GM23338 (cell line): ENCODE data around the gene PAX9.

Source experiments
- CREB1 ChIP-seq: fragments of 250-450 bp; sonication (Bioruptor Pico); IDR thresholded peaks from 2 replicates; pipeline ENCODE4 v1.5.0; 2020; ENCODE audit warnings: low read depth, mild to moderate bottlenecking, moderate library complexity
- EZH2 ChIP-seq: fragments of 200-600 bp; sonication (generic); IDR thresholded peaks from one replicate; pipeline ENCODE4 v1.8.0; 2017; ENCODE audit warnings: antibody characterized with exemption, mild to moderate bottlenecking, low read depth; ENCODE audit not compliant: unreplicated experiment
- EZH2phosphoT487 ChIP-seq: fragments of 200-600 bp; sonication (generic); IDR thresholded peaks from one replicate; pipeline ENCODE4 v1.8.1; 2018; ENCODE audit warnings: antibody characterized with exemption; ENCODE audit not compliant: unreplicated experiment
- JUNB ChIP-seq: IDR thresholded peaks from one replicate; pipeline ENCODE4 v1.6.1; 2016; ENCODE audit warnings: antibody characterized with exemption; ENCODE audit not compliant: unreplicated experiment
- NANOG ChIP-seq: IDR thresholded peaks from 2 replicates; pipeline ENCODE4 v1.6.1; 2016; ENCODE audit warnings: antibody characterized with exemption, borderline replicate concordance
- POLR2AphosphoS5 ChIP-seq: IDR thresholded peaks from 2 replicates; pipeline ENCODE4 v1.6.1; 2016; ENCODE audit warnings: antibody characterized with exemption, low read depth
- STAT1 ChIP-seq: IDR thresholded peaks from one replicate; pipeline ENCODE4 v1.6.1; 2016; ENCODE audit warnings: antibody characterized with exemption; ENCODE audit not compliant: unreplicated experiment
- ZNF114 ChIP-seq: fragments of 250-450 bp; sonication (Bioruptor Pico); IDR thresholded peaks from 2 replicates; pipeline ENCODE4 v1.5.0; 2020; ENCODE audit warnings: mild to moderate bottlenecking, moderate library complexity
- ZNF331 ChIP-seq: fragments of 250-450 bp; sonication (Bioruptor Pico); IDR thresholded peaks from 2 replicates; pipeline ENCODE4 v1.5.0; 2020; ENCODE audit warnings: low read depth, mild to moderate bottlenecking, moderate library complexity
- TF ChIP-seq, protein P1 (sequence below), 2 experiments: fragments of 200-600 bp in 1 of 2; sonication (generic) in 1 of 2; conservative IDR thresholded peaks; 2 replicates each; pipeline versions ENCODE4 v1.5.1 to v1.6.1; 2016 to 2017; ENCODE audit warnings: antibody characterized with exemption in 2 of 2, low read depth in 2 of 2, mild to moderate bottlenecking in 2 of 2, moderate library complexity in 1 of 2
- TF ChIP-seq, protein P2 (sequence below): IDR thresholded peaks from one replicate; pipeline ENCODE4 v1.6.1; 2018; ENCODE audit warnings: antibody characterized with exemption; ENCODE audit not compliant: unreplicated experiment
- TF ChIP-seq, protein P3 (sequence below): fragments of 250-450 bp; sonication (Bioruptor Pico); IDR thresholded peaks from 2 replicates; pipeline ENCODE4 v1.5.0; 2020; ENCODE audit warnings: mild to moderate bottlenecking, moderate library complexity
- TF ChIP-seq, protein P4 (sequence below): IDR thresholded peaks from 2 replicates; pipeline ENCODE4 v1.6.1; 2016; ENCODE audit warnings: antibody characterized with exemption

DNA sequence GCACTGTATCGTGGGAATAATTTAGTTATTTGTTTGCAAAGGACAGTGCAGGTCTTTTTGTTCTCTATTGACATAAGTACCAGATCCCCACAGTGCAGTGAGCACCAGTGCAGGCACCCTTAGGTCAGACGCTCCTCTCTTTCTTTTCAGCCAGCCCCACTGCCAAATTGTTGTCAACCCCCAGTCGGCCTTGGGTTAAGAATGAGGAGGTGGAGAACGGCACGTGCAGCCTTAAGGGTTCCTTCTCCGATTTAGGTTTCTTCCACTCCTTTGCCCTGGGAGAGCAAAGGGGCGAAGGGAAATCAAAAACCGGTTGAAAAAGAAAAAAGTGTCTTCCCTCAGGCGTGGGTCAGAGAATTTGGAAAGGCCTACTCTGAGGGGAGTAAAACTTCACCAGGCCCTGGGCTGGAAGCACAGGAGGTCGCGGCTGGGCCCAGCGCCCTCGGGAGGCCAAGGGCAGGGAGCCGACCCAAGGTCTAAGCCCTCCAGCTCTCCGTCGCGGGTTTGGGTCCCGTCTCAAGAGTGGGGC is 4.3 kb downstream of the PAX9 start:
- TF ChIP-seq, protein P1, sequence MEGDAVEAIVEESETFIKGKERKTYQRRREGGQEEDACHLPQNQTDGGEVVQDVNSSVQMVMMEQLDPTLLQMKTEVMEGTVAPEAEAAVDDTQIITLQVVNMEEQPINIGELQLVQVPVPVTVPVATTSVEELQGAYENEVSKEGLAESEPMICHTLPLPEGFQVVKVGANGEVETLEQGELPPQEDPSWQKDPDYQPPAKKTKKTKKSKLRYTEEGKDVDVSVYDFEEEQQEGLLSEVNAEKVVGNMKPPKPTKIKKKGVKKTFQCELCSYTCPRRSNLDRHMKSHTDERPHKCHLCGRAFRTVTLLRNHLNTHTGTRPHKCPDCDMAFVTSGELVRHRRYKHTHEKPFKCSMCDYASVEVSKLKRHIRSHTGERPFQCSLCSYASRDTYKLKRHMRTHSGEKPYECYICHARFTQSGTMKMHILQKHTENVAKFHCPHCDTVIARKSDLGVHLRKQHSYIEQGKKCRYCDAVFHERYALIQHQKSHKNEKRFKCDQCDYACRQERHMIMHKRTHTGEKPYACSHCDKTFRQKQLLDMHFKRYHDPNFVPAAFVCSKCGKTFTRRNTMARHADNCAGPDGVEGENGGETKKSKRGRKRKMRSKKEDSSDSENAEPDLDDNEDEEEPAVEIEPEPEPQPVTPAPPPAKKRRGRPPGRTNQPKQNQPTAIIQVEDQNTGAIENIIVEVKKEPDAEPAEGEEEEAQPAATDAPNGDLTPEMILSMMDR (conservative IDR thresholded peaks at IDR 0.05; ENCODE audit: low read depth in 2 of 2), result no peak; a peak in 1 of 4 replicates
- TF ChIP-seq POLR2AphosphoS5 (no peak), EZH2 (peak; percentile 81), STAT1 (no peak), JUNB (no peak), ZNF114 (CRISPR knock-in tag) (no peak), EZH2phosphoT487 (no peak), CREB1 (CRISPR knock-in tag) (no peak), ZNF331 (CRISPR knock-in tag) (no peak), NANOG (no peak)
- TF ChIP-seq, protein P2, sequence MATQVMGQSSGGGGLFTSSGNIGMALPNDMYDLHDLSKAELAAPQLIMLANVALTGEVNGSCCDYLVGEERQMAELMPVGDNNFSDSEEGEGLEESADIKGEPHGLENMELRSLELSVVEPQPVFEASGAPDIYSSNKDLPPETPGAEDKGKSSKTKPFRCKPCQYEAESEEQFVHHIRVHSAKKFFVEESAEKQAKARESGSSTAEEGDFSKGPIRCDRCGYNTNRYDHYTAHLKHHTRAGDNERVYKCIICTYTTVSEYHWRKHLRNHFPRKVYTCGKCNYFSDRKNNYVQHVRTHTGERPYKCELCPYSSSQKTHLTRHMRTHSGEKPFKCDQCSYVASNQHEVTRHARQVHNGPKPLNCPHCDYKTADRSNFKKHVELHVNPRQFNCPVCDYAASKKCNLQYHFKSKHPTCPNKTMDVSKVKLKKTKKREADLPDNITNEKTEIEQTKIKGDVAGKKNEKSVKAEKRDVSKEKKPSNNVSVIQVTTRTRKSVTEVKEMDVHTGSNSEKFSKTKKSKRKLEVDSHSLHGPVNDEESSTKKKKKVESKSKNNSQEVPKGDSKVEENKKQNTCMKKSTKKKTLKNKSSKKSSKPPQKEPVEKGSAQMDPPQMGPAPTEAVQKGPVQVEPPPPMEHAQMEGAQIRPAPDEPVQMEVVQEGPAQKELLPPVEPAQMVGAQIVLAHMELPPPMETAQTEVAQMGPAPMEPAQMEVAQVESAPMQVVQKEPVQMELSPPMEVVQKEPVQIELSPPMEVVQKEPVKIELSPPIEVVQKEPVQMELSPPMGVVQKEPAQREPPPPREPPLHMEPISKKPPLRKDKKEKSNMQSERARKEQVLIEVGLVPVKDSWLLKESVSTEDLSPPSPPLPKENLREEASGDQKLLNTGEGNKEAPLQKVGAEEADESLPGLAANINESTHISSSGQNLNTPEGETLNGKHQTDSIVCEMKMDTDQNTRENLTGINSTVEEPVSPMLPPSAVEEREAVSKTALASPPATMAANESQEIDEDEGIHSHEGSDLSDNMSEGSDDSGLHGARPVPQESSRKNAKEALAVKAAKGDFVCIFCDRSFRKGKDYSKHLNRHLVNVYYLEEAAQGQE, result no peak
- TF ChIP-seq, protein P3, sequence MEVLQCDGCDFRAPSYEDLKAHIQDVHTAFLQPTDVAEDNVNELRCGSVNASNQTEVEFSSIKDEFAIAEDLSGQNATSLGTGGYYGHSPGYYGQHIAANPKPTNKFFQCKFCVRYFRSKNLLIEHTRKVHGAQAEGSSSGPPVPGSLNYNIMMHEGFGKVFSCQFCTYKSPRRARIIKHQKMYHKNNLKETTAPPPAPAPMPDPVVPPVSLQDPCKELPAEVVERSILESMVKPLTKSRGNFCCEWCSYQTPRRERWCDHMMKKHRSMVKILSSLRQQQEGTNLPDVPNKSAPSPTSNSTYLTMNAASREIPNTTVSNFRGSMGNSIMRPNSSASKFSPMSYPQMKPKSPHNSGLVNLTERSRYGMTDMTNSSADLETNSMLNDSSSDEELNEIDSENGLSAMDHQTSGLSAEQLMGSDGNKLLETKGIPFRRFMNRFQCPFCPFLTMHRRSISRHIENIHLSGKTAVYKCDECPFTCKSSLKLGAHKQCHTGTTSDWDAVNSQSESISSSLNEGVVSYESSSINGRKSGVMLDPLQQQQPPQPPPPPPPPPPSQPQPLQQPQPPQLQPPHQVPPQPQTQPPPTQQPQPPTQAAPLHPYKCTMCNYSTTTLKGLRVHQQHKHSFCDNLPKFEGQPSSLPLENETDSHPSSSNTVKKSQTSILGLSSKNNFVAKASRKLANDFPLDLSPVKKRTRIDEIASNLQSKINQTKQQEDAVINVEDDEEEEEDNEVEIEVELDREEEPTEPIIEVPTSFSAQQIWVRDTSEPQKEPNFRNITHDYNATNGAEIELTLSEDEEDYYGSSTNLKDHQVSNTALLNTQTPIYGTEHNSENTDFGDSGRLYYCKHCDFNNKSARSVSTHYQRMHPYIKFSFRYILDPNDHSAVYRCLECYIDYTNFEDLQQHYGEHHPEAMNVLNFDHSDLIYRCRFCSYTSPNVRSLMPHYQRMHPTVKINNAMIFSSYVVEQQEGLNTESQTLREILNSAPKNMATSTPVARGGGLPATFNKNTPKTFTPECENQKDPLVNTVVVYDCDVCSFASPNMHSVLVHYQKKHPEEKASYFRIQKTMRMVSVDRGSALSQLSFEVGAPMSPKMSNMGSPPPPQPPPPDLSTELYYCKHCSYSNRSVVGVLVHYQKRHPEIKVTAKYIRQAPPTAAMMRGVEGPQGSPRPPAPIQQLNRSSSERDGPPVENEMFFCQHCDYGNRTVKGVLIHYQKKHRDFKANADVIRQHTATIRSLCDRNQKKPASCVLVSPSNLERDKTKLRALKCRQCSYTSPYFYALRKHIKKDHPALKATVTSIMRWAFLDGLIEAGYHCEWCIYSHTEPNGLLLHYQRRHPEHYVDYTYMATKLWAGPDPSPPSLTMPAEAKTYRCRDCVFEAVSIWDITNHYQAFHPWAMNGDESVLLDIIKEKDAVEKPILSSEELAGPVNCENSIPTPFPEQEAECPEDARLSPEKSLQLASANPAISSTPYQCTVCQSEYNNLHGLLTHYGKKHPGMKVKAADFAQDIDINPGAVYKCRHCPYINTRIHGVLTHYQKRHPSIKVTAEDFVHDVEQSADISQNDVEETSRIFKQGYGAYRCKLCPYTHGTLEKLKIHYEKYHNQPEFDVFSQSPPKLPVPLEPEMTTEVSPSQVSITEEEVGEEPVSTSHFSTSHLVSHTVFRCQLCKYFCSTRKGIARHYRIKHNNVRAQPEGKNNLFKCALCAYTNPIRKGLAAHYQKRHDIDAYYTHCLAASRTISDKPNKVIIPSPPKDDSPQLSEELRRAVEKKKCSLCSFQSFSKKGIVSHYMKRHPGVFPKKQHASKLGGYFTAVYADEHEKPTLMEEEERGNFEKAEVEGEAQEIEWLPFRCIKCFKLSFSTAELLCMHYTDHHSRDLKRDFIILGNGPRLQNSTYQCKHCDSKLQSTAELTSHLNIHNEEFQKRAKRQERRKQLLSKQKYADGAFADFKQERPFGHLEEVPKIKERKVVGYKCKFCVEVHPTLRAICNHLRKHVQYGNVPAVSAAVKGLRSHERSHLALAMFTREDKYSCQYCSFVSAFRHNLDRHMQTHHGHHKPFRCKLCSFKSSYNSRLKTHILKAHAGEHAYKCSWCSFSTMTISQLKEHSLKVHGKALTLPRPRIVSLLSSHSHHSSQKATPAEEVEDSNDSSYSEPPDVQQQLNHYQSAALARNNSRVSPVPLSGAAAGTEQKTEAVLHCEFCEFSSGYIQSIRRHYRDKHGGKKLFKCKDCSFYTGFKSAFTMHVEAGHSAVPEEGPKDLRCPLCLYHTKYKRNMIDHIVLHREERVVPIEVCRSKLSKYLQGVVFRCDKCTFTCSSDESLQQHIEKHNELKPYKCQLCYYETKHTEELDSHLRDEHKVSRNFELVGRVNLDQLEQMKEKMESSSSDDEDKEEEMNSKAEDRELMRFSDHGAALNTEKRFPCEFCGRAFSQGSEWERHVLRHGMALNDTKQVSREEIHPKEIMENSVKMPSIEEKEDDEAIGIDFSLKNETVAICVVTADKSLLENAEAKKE (CRISPR knock-in tag), result no peak
- TF ChIP-seq, protein P4, sequence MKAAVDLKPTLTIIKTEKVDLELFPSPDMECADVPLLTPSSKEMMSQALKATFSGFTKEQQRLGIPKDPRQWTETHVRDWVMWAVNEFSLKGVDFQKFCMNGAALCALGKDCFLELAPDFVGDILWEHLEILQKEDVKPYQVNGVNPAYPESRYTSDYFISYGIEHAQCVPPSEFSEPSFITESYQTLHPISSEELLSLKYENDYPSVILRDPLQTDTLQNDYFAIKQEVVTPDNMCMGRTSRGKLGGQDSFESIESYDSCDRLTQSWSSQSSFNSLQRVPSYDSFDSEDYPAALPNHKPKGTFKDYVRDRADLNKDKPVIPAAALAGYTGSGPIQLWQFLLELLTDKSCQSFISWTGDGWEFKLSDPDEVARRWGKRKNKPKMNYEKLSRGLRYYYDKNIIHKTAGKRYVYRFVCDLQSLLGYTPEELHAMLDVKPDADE, result no peak
